DMS153 treated with DMSO at 0.1 percent for 48 hours (cell line): Measurements from ENCODE around the gene ST3GAL4.
"Not testable (repeated sequence)": the region's sequence is repeated elsewhere in the genome, so short reads cannot be mapped to it uniquely, and the experiment has no call there.

Experiments used
- DNase-seq: peaks from one replicate; lab custom pipeline; 2025; ENCODE audit not compliant: unreplicated experiment; lab: John Stamatoyannopoulos, UW

ST3GAL4 gene

DNA sequence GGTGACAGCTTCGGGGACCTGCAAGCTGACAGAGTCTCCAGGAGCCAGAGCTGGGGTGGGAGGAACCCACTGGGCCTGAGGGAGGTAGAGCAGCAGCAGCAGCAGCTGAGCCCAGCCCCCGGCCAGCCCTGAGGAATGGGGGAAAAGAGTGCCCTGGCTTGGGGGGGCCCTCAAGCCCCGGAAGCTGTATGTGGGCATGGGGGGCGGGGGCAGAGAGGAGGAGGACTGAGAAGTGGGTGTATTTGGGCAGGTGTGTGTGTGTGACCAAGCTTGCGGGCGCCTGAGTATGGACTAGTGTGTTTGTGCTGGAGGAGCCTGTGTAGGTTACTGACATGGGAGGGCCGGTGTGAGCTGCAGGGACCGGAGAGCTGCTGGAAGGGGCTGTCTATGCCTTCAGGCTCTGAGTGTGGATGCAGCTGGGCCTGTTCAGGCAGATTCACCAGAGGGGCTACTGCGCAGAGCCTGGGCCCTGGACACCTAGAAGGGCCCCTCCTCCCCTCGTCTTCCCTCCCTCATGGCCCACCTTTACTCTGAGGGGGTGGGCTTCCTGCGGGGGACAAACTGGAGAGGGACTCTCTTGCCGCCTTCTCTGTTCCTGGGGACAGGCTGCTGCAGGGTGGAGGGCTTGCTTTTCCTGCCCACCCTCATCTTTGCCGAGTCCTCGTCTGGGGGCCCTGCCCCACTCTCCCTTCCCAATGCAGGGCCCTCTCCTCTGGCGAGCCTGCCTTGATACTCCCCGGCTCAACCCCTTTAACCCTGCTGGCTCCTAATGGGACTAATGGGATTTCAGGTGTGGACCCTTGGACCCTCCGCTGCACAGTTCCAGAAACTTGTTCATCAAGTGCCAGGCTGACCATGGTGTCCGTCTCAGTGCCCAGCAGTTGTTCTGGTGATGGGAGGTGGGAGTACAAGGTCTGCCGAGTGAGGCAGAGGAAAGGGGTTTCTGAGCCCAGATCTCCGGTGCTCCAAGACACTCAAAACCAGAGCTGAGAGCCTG lies 28.2 kb downstream of the ST3GAL4 start:
- DNase-seq: no peak

DNA sequence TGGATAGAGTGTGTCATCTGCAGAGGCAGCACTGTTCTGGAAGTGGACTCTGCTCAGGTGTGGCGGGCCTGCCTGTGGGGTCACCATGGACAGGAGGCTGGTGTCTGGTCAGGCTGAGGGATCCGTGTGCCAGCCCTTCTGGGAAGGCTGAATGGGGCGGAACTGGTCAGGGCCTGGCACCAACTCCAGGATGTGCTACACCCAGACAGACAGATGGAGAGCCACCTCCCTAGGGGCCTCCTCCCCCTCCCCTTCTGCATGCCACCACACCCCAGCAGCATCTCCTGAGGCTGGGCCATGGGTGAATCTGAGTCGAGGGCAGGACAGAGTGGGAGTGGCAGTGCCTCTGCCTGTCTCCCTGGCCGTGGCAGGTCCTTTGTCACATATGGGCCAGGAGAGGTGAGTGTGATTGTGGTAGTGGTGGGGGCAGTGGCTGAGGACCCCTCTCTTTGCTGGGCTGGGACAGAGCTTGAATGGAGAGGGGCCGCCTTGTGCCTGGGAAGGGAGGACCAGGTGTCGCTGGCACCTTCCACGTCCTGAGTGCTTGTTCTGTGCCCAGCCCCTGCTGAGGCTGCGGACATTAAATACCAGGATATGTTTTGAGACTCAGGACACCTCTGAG lies 29.1 kb downstream of the ST3GAL4 start:
- no peak for DNase-seq

DNA sequence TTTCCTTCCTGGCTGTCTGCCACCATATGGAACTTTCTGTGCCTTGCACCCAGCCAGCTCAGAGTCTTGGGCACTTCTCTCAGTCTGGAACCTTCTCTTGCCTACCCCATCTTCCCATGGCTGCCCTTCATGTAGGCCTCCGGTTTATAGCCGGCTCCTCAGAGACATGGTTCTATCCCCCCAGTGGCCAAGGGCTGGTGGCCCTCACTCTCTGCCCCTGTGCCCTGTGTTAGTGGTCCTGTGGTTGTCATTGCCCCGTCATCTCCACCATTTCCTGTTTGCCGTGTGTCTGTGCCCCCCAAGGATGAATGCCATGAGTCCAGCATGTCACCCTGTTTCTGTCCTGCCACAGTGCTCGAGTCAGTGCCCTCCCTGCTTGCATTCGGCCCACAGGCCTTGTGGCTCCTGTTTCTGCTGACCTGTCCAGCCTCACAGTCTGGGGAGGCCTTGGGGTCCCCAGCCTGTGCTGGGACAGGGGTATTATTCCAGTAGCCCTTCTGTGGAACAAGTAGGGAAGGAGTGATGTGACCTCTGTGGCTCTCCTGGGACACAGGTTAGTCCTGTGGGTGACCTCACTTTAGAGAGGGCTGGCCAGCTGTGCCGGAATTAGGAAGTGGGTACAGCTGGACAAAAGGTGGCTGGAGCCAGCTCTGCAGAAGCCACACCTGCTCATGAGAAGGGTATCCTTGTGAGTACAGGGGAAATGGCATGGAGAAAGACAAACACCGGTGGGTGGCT lies 30.7 kb downstream of the ST3GAL4 start:
- DNase-seq: no peak

DNA sequence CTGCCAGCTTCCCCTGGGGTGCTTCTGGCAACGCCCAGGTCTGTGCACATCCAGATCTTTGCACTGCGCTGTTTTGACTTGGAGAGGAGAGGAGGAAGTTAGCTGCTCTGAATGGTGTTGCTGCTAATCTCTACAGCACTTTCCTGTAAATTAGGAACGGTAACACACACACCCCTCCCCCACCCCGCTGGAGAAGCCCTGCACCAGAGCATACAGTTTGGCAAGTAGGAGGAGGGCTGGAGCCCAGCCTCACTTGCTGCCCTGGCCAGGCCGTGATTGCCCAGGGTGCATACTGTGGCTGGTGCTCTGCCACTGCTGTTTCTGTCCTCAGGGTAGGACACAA lies 31.2 kb downstream of the ST3GAL4 start:
- peak; percentile 23 for DNase-seq

DNA sequence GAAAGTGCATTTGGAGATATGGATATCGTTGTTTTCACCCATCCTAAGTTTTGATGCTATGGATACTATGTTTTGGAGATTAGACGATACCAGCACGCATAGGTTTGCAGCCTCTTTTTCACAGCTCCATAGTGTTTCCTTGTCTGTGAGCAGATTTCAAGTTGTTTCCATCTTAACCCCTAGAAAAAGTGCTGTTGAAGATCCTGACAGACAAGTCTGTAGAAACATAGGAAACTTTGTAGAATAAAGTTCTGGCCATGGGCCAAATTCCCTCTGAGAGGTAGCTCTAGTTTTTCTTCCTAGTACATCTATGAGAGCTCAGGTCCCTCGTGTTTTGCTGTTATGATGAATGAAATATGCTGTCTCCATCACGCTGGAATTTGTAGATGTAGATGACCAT lies 32.4 kb downstream of the ST3GAL4 start:
- DNase-seq: no peak

DNA sequence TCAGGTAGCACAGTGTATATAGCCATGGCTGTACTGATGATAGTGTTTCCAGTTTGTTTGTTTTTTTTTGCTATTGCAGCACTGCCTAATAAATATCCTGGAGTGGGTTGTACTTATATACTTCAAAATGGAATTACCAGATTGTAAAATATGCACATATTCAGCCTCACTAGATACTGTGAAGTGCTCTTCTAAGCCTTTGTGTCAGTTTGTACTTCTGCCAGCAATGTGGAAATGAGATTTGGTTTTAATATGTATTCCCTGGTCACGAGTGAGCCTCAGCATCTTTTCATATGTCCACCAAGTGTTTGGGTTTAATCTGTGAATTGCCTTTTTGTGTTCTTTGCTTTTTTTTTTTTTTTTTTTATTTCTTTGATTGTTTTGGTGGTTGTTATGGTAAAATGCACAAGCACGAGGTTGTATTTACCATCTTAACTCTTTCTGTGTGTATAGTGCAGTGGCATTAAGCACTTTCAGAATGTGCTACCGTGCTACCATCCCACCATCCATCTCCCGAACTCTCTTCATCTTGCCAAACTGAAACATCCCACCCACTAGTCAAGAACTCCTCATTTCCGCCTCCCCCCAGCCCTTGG lies 34.9 kb downstream of the ST3GAL4 start:
- DNase-seq: no peak

DNA sequence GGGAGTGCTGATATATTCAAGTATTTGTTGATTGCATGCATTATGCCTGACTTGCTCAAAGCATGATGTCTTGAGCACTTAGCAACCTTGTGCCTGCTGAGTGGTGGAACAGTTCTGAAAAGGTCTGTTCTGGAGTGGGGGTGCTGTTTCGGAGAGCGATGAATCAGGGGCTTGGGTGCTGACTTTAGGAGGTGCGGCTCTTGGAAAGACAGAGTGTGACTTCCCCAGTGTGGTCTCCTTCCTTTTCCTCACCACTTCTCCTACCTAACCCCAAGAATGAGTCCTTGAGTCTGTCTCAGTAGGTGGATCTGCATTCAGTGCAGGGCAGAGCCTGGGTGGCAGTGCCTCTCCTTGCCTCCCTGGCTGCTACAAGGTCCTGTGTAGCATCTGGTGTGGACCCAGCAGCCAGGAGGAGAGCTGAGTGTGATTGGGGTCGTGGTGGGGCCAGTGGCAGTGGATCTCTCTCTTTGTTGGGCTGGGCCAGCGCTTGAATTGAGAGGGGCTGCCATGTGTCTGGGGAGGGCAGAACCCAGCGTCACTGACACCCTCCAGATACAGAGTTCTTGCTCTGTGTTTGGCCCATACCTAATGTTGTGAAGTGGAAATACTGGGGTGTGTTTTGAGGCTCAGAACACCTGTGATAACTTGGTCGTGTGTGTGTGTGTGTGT lies 35.9 kb downstream of the ST3GAL4 start:
- DNase-seq: no peak

DNA sequence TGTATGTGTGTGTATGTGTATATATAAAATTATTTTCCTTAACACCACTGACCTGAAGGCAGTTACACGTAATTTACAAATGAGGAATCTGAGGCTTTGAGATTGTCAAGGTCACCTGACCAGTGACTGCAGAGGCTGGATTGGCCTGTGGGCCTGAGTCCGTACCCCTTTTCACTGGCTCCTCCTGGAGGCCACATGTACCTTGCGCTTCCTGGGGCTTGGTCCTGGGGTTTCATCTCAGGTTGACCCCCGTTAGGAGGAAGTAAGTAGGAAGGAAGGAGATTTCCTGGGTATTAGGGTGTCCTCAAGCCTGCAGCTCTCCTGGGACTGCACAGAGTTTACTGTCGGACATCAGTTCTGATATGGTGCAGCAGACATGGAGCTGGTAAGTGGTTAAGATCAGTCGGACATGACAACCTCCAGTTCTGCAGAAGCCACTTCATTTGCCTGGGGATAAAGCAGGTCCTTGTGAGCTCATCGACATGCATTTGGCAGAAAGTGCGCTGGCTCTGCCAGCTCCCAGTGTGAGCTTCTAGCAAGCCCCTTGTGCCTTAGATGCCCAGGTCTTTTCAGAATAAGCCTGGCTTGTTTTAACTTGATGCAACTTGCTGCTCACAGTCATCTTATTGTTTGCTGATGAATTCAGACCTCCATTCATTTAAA lies 36.6 kb downstream of the ST3GAL4 start:
- DNase-seq: no peak

DNA sequence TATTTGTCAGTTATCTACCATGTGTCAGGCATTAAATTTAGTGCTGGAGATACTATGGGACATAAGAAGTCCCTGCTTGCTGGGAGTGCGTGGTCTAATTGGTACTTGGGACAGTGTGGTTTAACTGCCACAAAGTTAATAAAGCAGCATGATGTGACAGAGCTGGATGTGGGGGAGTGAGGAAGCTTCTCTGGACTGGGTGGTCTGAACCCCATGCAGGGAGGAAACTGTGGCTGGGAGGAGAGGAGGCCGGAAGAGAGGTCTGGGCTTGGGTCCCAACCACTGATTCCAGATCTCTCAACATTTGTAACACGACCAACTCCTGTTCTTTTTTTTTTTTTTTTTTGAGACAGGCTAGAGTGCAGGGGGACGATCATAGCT lies 37.1 kb downstream of the ST3GAL4 start:
- no peak for DNase-seq

DNA sequence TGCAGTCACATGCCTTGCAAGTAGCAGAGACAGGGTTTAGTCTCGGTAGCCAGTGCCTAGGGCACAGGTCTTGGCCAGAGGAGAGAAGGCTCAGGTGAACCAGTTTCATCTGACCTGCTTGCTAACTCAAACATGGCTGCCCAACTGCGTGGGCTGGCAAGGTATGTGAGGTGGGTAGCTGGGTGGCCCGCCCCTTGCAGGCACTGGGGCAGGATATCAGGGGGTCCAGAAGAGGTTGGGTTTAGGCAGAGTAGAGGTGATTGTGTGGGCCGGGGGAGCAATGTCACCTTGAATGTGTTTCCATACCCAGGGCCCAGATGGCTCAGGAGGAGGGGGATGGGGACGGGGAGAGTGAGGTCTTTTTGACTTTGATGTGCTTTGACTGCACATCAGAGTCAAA lies 37.7 kb downstream of the ST3GAL4 start:
- no peak for DNase-seq

DNA sequence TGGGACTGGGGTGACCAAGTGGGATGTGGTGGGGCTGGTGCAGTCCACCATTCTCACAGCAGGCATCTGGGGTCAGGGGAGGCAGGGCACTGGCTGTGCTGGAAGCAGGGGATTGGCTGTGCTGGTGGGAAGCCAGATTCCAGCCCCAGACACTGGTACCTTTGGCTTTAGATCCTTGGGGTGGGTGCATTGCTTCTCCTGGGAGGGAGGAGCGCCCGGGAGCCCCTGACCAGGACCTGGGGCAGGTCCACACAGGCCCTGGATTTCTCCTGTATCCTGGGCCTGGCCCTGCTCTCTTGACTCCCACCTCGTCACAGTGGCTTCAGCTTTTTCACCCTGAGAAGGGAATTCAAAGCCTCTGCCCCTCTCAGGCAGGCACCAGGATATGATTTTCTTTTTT lies 38.5 kb downstream of the ST3GAL4 start:
- DNase-seq: no peak

DNA sequence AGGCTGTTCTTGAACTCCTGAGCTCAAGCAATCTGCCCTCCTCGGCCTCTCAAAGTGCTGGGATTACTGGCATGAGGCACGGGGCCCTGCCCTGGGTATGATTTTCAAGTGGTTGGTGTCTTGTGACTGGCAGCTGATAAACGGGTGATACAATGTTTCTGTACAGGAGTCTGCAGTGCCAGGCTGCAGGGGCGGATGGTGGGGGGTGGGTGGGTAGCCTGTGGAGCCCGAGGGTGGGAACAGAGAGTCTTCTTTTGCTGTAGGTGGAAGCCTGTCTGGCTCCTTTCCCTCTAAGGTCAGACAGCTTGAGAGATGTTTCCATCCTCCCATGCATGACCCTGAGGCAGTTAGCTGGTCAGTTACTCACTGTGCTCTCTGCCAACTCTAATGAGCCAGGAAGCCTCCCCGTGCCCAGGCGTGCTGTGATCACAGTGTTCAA lies 39.2 kb downstream of the ST3GAL4 start:
- DNase-seq: not testable (repeated sequence)

DNA sequence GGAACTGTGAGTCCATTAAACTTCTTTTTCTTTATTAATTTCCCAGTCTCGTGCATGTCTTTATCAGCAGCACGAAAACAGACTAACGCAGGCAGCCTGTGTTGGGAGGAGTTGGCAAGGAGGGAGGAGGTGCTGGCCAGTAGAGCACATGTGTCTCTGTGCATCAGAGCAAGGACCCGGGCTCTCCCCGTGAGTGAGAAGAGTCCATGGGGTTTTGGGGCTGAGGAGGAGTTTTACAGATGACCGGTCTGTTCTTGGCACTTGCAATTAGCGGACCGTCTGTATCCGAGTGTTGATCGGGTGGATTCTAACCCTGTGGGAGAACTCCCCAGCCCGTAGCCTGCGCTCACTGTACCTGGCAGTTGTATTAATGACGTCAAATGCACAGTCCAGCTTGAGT lies 40.3 kb downstream of the ST3GAL4 start:
- DNase-seq: not testable (repeated sequence)

DNA sequence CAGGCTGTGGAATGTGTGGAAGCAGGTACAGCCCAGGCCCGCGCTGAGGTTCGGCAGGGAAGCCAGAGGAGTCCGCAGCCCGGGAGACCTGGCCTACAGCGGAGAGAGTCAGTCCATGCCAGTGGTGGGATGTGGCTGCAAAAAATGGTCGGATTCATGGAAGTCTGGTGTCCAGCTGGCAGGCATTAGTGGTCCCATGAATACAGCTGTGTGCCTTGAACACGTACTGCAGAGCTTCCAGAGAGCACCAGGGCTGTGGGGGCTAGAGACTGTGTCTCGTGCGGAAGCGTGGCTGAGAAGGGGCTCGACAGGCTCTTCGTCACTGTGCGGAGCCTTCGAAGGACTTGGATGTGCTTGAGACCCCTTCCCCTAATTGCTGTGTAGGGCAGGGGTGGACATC lies 40.8 kb downstream of the ST3GAL4 start:
- not testable (repeated sequence) for DNase-seq

DNA sequence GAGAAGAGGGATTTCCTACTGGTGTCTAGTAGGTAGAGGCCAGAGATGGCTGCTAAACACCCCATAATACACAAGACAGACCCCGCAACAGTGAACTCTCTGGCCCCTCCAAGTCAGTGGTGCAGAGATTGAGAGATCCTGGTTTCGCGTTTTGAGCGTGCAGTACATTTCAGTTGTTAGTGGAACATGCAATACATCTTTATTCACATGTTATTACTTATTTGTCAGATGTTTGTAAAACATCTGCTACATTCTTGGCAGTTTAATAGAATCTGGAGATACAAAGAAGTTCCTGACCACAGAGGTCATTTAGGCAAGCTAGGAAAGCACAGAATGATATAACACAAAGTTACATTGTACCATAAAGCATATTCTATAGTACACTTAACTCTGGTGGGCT lies 41.5 kb downstream of the ST3GAL4 start:
- DNase-seq: no peak

DNA sequence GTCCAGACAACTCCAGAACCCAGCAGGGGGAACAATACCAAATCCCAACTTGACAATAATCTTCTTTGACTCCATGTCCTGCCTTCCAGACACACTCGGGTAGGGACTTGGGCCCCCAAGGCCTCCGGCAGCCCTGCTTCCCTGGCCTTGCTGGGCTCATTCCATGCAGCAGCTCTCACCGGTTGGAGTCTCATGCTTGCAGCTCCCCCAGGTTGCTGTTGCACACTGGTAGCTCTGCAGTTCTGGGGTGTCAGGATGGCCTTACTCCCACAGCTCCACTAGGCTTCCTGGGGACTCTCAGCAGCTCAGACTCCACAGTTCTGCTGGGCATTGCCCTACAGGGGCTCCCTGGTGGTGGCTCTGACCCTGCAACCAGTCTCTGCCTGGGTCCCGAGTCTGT lies 42.8 kb downstream of the ST3GAL4 start:
- no peak for DNase-seq

DNA sequence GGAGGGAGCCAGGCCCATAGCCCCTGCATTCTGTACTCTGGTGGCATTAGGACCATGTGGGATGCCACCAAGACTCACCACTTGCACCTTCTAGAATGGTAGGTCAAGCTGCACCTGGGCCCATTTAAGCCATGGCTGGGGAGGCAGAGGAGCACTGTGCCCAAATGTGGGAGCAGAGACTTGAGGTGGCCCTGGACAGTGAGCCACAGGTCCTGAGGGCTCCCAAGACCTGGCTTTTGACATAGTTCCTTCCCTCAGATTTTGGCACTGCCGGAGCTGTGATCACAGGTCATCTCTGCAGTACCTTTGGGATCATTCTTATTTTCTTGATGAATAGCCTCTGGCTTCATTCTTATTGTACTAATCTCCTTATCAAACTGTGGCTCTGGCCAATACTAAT lies 43.2 kb downstream of the ST3GAL4 start:
- no peak for DNase-seq

DNA sequence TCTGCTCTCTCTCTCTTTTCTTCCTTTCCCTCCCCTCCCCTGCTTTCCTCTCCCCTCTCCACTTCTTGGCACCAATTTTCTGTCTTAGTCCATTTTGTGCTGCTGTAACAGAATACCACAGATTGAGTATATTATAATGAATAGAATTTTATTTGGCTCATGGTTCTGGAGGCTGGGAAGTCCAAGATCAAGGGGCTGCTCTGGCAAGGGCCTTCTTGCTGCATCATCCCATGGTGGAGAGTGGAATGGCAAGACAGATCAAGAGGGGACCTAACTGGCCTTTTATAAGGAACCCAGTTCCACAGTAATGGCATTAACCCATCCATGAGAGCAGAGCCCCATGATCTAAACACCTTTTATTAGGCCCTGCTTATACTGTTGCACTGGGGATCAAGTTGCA lies 44.5 kb downstream of the ST3GAL4 start:
- DNase-seq: no peak

DNA sequence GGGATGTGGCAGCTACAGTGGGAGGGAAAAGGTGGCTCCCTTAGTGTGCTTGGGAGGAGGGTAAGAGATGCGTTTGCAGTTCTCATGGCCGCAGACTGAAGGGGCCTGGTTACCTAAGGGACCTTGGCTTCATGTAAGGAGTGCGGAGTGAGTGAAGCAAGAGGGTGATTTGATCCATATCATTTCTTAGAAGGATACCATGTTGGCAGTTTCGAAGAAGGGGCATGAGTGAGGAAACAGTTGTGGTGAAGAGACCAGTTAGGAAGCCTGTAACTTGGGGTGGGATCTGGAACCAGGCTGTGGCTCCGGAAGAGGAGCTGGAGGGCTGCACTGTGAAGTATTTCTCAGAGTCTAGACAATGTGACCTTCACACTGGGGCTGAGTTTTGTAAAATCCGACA lies 45.0 kb downstream of the ST3GAL4 start:
- DNase-seq: no peak

DNA sequence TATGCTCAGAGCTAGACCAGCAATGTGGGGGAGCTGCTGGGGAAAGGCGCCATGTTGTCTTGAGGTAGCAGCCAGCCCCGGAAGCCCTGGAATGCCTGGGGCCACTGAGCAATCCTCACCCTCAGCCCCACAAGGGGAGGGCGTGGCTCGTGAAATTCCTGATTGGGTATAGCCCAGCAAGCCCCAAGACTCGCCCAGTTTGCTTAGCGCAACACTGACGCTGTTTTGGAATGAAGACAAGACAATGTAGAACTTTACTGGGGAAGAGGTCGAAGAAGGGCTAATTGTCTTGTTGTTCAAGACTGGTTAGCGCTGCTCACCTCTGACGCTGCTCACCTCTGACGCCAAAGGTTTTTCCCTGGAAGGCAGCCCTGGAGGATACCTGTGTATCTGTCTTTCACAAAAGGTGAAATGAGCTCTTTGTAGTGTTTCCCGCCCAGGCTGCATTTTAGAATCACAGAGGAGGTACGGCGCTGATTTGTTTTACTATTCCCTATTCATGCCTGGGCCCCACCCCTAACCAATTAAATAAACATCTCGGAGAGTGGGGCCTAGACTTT lies 47.6 kb downstream of the ST3GAL4 start:
- DNase-seq: no peak
